OCI-LY3 (cell line): ENCODE data around the gene GRIN3A.
A peak's percentile ranks its signal among the peaks of the same experiment; 100 is the strongest.

Experiments used
- H2AFZ ChIP-seq: fragments of 200-600, 300-600 bp; shearing (Covaris generic); 2 replicates; pipeline ENCODE4 v1.6.0; 2014; ENCODE audit warnings: antibody characterized with exemption, low read depth, low read length
- H3K27ac ChIP-seq: fragments of 200-600, 300-600 bp; sonication (generic); 2 replicates; pipeline ENCODE4 v1.5.1; 2014; ENCODE audit warnings: mild to moderate bottlenecking, low read length, moderate library complexity, mixed read lengths
- H3K27me3 ChIP-seq: fragments of 200-600, 300-600 bp; sonication (generic); 2 replicates; pipeline ENCODE4 v1.6.1; 2014; ENCODE audit warnings: low read depth, low read length, mixed read lengths
- H3K36me3 ChIP-seq: fragments of 200-600, 300-600 bp; sonication (generic); replicated peaks from 2 replicates; pipeline ENCODE3; 2014; ENCODE audit warnings: low read depth, low read length, mixed read lengths
- H3K4me1 ChIP-seq: fragments of 300-600, 200-600 bp; sonication (generic); 2 replicates; pipeline ENCODE4 v1.6.1; 2014; ENCODE audit warnings: low read length, mixed read lengths
- H3K4me2 ChIP-seq: fragments of 200-600, 300-600 bp; sonication (generic); 2 replicates; pipeline ENCODE4 v1.6.1; 2014; ENCODE audit warnings: low read length, mixed read lengths
- H3K4me3 ChIP-seq: fragments of 300-600, 200-600 bp; sonication (generic); 2 replicates; pipeline ENCODE4 v1.5.1; 2014; ENCODE audit warnings: antibody characterized with exemption, mild to moderate bottlenecking, low read length, moderate library complexity
- H3K79me2 ChIP-seq: fragments of 300-600, 200-600 bp; shearing (Covaris generic); 2 replicates; pipeline ENCODE4 v1.6.1; 2014; ENCODE audit warnings: mild to moderate bottlenecking, low read length, mixed read lengths
- H3K9ac ChIP-seq: fragments of 300-600, 200-600 bp; shearing (Covaris generic); 2 replicates; pipeline ENCODE4 v1.6.0; 2014; ENCODE audit warnings: mild to moderate bottlenecking, low read length, moderate library complexity
- H3K9me3 ChIP-seq: fragments of 200-600, 300-600 bp; shearing (Covaris generic); 2 replicates; pipeline ENCODE4 v1.6.1; 2014; ENCODE audit warnings: low read length, mixed read lengths; ENCODE audit not compliant: insufficient read depth
- H4K20me1 ChIP-seq: fragments of 200-600, 300-600 bp; sonication (generic); 2 replicates; pipeline ENCODE4 v1.6.1; 2016; ENCODE audit warnings: low read length, mixed read lengths; ENCODE audit not compliant: insufficient read depth
- CTCF ChIP-seq: fragments of 200-600, 300-600 bp; sonication (generic); IDR thresholded peaks from 2 replicates; pipeline ENCODE4 v1.5.1; 2014; ENCODE audit warnings: antibody characterized with exemption, low read length, low read depth
- EZH2phosphoT487 ChIP-seq: fragments of 200-600 bp; shearing (Covaris generic); IDR thresholded peaks from 2 replicates; pipeline ENCODE4 v1.6.1; 2018; ENCODE audit warnings: antibody characterized with exemption, mixed run types, low read depth

Gene GRIN3A

GRCh38 chr9:101706261-101706798 lies 32.1 kb downstream of the GRIN3A start:
- no peaks in the 10 kb centered on the region; the same call in 1 of the 2 replicates for H3K27me3 ChIP-seq
- TF ChIP-seq CTCF (no peak), EZH2phosphoT487 (no peak)
- no peak overlapping the region for H2AFZ ChIP-seq

GRCh38 chr9:101705135-101705661 lies 33.2 kb downstream of the GRIN3A start:
- peak overlapping the region; percentile 82 for H3K4me3 ChIP-seq
- no peaks in the 10 kb centered on the region for H3K36me3 ChIP-seq
- peak overlapping the region; percentile 77 for H3K4me2 ChIP-seq
- peak overlapping the region; percentile 58 for H3K9ac ChIP-seq
- no peaks in the 10 kb centered on the region for H4K20me1 ChIP-seq
- no peaks in the 10 kb centered on the region; the same call in 1 of the 2 replicates for H3K27me3 ChIP-seq
- no peaks in the 10 kb centered on the region for H3K79me2 ChIP-seq
- no peaks in the 10 kb centered on the region for H3K9me3 ChIP-seq
- peaks cover 12% of the 10 kb centered on the region for H3K4me1 ChIP-seq
- no peak overlapping the region for H3K27ac ChIP-seq
- TF ChIP-seq EZH2phosphoT487 (no peak), CTCF (peak; percentile 44)
- H2AFZ ChIP-seq, result peak overlapping the region; percentile 96

More at GRCh38 chr9:101706261-101706798, 32.1 kb downstream of the GRIN3A start:
- Histone ChIP-seq H3K4me3 (no peak overlapping the region), H3K27ac (no peak overlapping the region), H3K4me1 (peaks cover 12% of the 10 kb centered on the region), H3K9ac (no peak overlapping the region), H3K36me3 (no peaks in the 10 kb centered on the region), H3K4me2 (no peak overlapping the region), H3K9me3 (no peaks in the 10 kb centered on the region), H4K20me1 (no peaks in the 10 kb centered on the region), H3K79me2 (no peaks in the 10 kb centered on the region)

GRCh38 chr9:101702257-101702656 lies 36.2 kb downstream of the GRIN3A start:
- TF ChIP-seq CTCF, result no peak
- no peak for TF ChIP-seq EZH2phosphoT487

GRCh38 chr9:101693546-101694336 lies 44.7 kb downstream of the GRIN3A start:
- TF ChIP-seq CTCF (no peak), EZH2phosphoT487 (no peak)
- no peak overlapping the region for H3K4me2 ChIP-seq
- H4K20me1 ChIP-seq, result no peaks in the 10 kb centered on the region
- no peaks in the 10 kb centered on the region for H3K9me3 ChIP-seq
- H3K27me3 ChIP-seq, result no peaks in the 10 kb centered on the region
- no peak overlapping the region for H3K9ac ChIP-seq
- H3K27ac ChIP-seq, result no peak overlapping the region
- no peak overlapping the region for H3K4me3 ChIP-seq
- no peaks in the 10 kb centered on the region for H3K79me2 ChIP-seq
- no peaks in the 10 kb centered on the region for H3K4me1 ChIP-seq
- no peaks in the 10 kb centered on the region for H3K36me3 ChIP-seq
- H2AFZ ChIP-seq, result no peak overlapping the region

More at GRCh38 chr9:101702257-101702656, 36.2 kb downstream of the GRIN3A start:
- no peaks in the 10 kb centered on the region for H3K36me3 ChIP-seq
- no peak overlapping the region for H3K4me2 ChIP-seq
- H3K27ac ChIP-seq, result no peak overlapping the region
- H4K20me1 ChIP-seq, result no peaks in the 10 kb centered on the region
- no peaks in the 10 kb centered on the region; the same call in 1 of the 2 replicates for H3K27me3 ChIP-seq
- no peak overlapping the region for H3K9ac ChIP-seq
- no peaks in the 10 kb centered on the region for H3K9me3 ChIP-seq
- H3K4me3 ChIP-seq, result no peak overlapping the region
- H2AFZ ChIP-seq, result no peak overlapping the region
- no peaks in the 10 kb centered on the region for H3K79me2 ChIP-seq
- peaks cover 12% of the 10 kb centered on the region for H3K4me1 ChIP-seq
